CD4-positive, alpha-beta memory T cell (primary cell): ENCODE data around the gene LRCH3. TPM values are rescaled to one million over a fixed set of nuclear protein-coding genes. Genes with fewer than 3 reads are reported as not detected.

ENCODE experiments used
- CTCF ChIA-PET: fragments of 350-600 bp; sonication (Branson Sonifier 250); formaldehyde crosslinking; loops from one replicate; lab custom pipeline; 2021; ENCODE audit warnings: inconsistent platforms; ENCODE audit not compliant: partially characterized antibody; lab: Charles Lee
- POLR2A ChIA-PET: fragments of 350-600 bp; sonication (Branson Sonifier 250); formaldehyde crosslinking; loops from one replicate; lab custom pipeline; 2021; ENCODE audit not compliant: partially characterized antibody; lab: Charles Lee
- DNase-seq, 5 donors: peaks; one replicate each; pipeline versions ENCODE4 v3.0.0 to v3.0.0-alpha.2; 2020 to 2022; ENCODE audit warnings: mixed read lengths in 1 of 5
- H3K27ac ChIP-seq: one replicate; pipeline ENCODE4 v1.7.0; 2013; ENCODE audit warnings: low read depth, low read length
- H3K27me3 ChIP-seq: 2 replicates; pipeline ENCODE4 v1.7.0; 2013; ENCODE audit warnings: mild to moderate bottlenecking, low read length, moderate library complexity; ENCODE audit not compliant: insufficient read depth
- H3K36me3 ChIP-seq: 2 replicates; pipeline ENCODE4 v1.7.0; 2013; ENCODE audit warnings: mild to moderate bottlenecking, low read length, moderate library complexity; ENCODE audit not compliant: insufficient read depth
- H3K4me1 ChIP-seq: 2 replicates; pipeline ENCODE4 v1.7.0; 2013; ENCODE audit warnings: mild to moderate bottlenecking, low read length, moderate library complexity; ENCODE audit not compliant: insufficient read depth
- H3K4me3 ChIP-seq, 2 donors: one replicate each; pipeline ENCODE4 v1.7.0; 2013; ENCODE audit warnings: low read length in 2 of 2, mild to moderate bottlenecking in 1 of 2
- H3K9me3 ChIP-seq, 2 donors: one replicate each; pipeline ENCODE4 v1.7.0; 2013; ENCODE audit warnings: low read length in 2 of 2, control low read depth in 1 of 2; ENCODE audit not compliant: control insufficient read depth in 1 of 2
- H3K27ac Mint-ChIP-seq, 7 donors: one replicate each; pipeline ENCODE4 v1.8.0; 2020 to 2021; ENCODE audit warnings: mixed read lengths in 7 of 7, mild to moderate bottlenecking in 6 of 7, inconsistent platforms in 3 of 7, moderate library complexity in 3 of 7
- H3K27me3 Mint-ChIP-seq, 2 donors: one replicate each; pipeline ENCODE4 v1.8.0; 2020 to 2021; ENCODE audit warnings: mixed read lengths in 2 of 2
- H3K36me3 Mint-ChIP-seq, 2 donors: one replicate each; pipeline ENCODE4 v1.8.0; 2020 to 2021; ENCODE audit warnings: mixed read lengths in 2 of 2, inconsistent platforms in 1 of 2, mild to moderate bottlenecking in 1 of 2
- H3K4me1 Mint-ChIP-seq, 4 donors: one replicate each; pipeline ENCODE4 v1.8.0; 2020 to 2021; ENCODE audit warnings: mixed read lengths in 4 of 4, mild to moderate bottlenecking in 1 of 4
- H3K4me3 Mint-ChIP-seq, 8 donors: one replicate each; pipeline ENCODE4 v1.8.0; 2020 to 2021; ENCODE audit warnings: mixed read lengths in 8 of 8, mild to moderate bottlenecking in 7 of 8, moderate library complexity in 6 of 8, inconsistent platforms in 3 of 8
- H3K9me3 Mint-ChIP-seq, 8 donors: one replicate each; pipeline ENCODE4 v1.8.0; 2020 to 2021; ENCODE audit warnings: mixed read lengths in 8 of 8, mild to moderate bottlenecking in 5 of 8, inconsistent platforms in 3 of 8, moderate library complexity in 1 of 8
- intact Hi-C: fragments of 100-400 bp; cut with micrococcal nuclease; formaldehyde crosslinking; loops from one replicate; pipeline ENCODE4 v1.15.1; 2023
- polyA plus RNA-seq, 2 donors: library from polyadenylated mRNA; unstranded; fragments of 300-500 nt; fragmentation: Illumina TruSeq; gene quantifications; one replicate each; pipeline ENCODE4 v1.2.3, GENCODE V29; 2021
- total RNA-seq, 2 experiments: library from RNA; stranded (reverse); gene quantifications; one replicate each; pipeline ENCODE4 v1.2.3, GENCODE V29; 2021

LRCH3 gene
- total and polyA plus RNA-seq, 4 experiments from 2014 or later: 7.4 to 87.7 (median 48.7) TPM

DNA sequence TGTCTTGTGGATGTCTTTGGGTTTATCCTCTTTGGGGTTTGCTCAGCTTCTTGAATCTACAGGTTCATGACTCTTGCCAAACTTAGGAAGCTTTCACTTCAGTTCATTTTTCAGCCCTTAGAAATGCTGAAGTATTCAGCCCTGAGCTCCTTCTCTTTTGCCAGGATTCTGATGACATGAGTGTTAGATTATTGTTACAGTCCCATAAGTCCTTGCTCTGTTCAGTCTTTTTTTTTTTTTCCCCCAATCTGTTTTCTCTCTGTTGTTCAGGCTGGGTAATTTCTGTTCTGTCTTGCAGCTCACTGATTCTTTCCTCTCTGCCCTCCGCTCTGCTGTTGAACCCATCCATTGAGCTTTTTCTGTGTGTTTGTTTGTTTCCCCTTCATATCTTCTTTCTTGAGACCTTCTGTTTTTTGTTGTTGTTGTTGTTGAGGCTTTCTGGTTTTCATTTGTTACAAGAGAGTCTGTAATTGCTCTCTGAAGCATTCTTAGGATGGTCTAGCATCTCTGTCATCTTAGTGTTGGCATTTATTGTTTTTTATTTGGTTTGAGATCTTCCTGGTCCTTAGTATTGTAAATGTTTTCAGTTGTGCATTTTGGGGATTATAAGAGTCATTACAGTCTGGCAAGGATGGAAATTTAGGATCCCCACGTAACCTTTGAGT, 18.4 kb downstream of the LRCH3 start:
- Mint-ChIP-seq H3K27me3 (no peaks in the 10 kb centered on the region), H3K36me3 (peaks cover 4 to 11% of the 10 kb centered on the region in 2 donors), H3K4me1 (peaks cover 32 to 49% (median 41%) of the 10 kb centered on the region in 4 donors), H3K4me3 (peak overlapping the region in 1 of 8 donors; percentile 6), H3K27ac (peak overlapping the region in 6 of 7 donors; percentile 31 to 74 (median 62)), H3K9me3 (no peaks in the 10 kb centered on the region)
- Histone ChIP-seq H3K9me3 (no peaks in the 10 kb centered on the region), H3K36me3 (no peaks in the 10 kb centered on the region), H3K27me3 (no peaks in the 10 kb centered on the region), H3K27ac (no peak overlapping the region), H3K4me3 (no peak overlapping the region), H3K4me1 (peaks cover 18% of the 10 kb centered on the region)
- ChIA-PET CTCF (interaction anchor here (1.0 to 1.7 kb wide), 4 partner anchors 10 to 20 kb away, joined by 3 to 5 read pairs (median 4); partner anchors contain the start of gene LRCH3), POLR2A (interaction anchor here (0.6 kb wide), 1 partner anchor 39 kb away, joined by 3 read pairs; no protein-coding TSS in a partner anchor)
- intact Hi-C loops: no loop called here
- DNase-seq: no peak

DNA sequence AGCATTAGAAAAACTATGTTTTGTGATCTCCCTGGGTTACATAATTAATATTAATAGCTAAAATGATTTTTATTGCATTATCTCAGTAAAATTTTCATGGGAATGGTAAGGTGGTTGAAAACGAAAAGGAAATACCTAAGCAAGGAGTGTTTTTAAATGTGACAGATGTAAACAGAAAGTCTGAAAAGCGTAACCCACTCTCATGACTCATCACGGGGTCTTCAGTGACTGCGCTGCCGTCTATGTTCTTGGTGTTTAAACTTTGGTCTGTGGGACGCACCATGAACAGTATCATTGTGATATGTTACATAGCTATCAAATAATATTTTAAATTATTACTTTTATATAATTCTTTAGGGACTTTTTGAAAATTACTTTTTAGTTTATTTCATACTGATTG, 19.8 kb downstream of the LRCH3 start:
- H3K4me3 ChIP-seq: no peak overlapping the region

GRCh38 chr3:197811343-197811742, 20.3 kb downstream of the LRCH3 start:
- H3K27ac Mint-ChIP-seq: no peak overlapping the region
- no peak for DNase-seq
- H3K4me3 Mint-ChIP-seq: no peak overlapping the region
- H3K27me3 ChIP-seq: no peaks in the 10 kb centered on the region
- H3K36me3 Mint-ChIP-seq: peaks cover 2 to 9% of the 10 kb centered on the region in 2 donors
- H3K36me3 ChIP-seq: no peaks in the 10 kb centered on the region
- H3K9me3 Mint-ChIP-seq: no peaks in the 10 kb centered on the region
- peaks cover 34 to 47% (median 40%) of the 10 kb centered on the region in 4 donors for H3K4me1 Mint-ChIP-seq
- no peaks in the 10 kb centered on the region for H3K9me3 ChIP-seq
- CTCF ChIA-PET: no interaction called here
- no peak overlapping the region for H3K27ac ChIP-seq
- intact Hi-C loops: no loop called here
- peaks cover 18% of the 10 kb centered on the region for H3K4me1 ChIP-seq
- no peaks in the 10 kb centered on the region for H3K27me3 Mint-ChIP-seq
- POLR2A ChIA-PET: no interaction called here
- no peak overlapping the region for H3K4me3 ChIP-seq

More for the DNA sequence above, 19.8 kb downstream of the LRCH3 start:
- no peaks in the 10 kb centered on the region for H3K36me3 ChIP-seq
- Mint-ChIP-seq H3K4me1 (peaks cover 34 to 50% (median 43%) of the 10 kb centered on the region in 4 donors), H3K36me3 (peaks cover 4 to 12% of the 10 kb centered on the region in 2 donors), H3K27ac (no peak overlapping the region), H3K9me3 (no peaks in the 10 kb centered on the region), H3K4me3 (no peak overlapping the region), H3K27me3 (no peaks in the 10 kb centered on the region)
- no peaks in the 10 kb centered on the region for H3K27me3 ChIP-seq
- no peak for DNase-seq
- POLR2A ChIA-PET: no interaction called here
- intact Hi-C loops: no loop called here
- CTCF ChIA-PET: interaction anchor here (1.3 to 1.7 kb wide), 2 partner anchors 8 to 21 kb away, joined by 4 to 5 read pairs; no protein-coding TSS in a partner anchor
- H3K27ac ChIP-seq: no peak overlapping the region
- H3K9me3 ChIP-seq: no peaks in the 10 kb centered on the region
- peaks cover 18% of the 10 kb centered on the region for H3K4me1 ChIP-seq

DNA sequence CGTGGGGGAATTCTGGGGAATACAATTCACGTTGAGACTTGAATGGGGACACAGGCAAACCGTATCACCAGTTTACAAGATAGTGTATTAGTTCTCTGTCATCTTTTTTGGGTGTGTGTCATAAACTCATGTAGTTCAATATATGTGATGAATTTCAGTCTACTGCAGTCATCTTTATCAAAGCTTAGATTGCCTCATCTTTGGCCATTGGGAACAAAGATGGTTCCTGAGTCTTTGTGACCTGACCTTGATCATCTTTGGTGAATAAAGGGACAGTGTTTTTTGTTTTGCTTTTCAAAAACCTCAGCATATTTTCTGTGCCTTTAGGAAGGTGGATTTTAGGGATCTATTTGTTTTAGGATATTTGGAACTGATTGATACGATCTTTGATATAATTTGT, 23.3 kb downstream of the LRCH3 start:
- Mint-ChIP-seq H3K4me1 (peaks cover 20 to 25% (median 22%) of the 10 kb centered on the region in 4 donors), H3K27ac (no peak overlapping the region), H3K4me3 (no peak overlapping the region), H3K27me3 (no peaks in the 10 kb centered on the region), H3K9me3 (no peaks in the 10 kb centered on the region), H3K36me3 (peaks cover 10 to 12% of the 10 kb centered on the region in 2 donors)
- Histone ChIP-seq H3K27ac (no peak overlapping the region), H3K4me3 (no peak overlapping the region), H3K9me3 (no peaks in the 10 kb centered on the region), H3K36me3 (no peaks in the 10 kb centered on the region), H3K27me3 (no peaks in the 10 kb centered on the region), H3K4me1 (peaks cover 4% of the 10 kb centered on the region)
- intact Hi-C loops: no loop called here
- no peak for DNase-seq
- ChIA-PET POLR2A (no interaction called here), CTCF (no interaction called here)

DNA sequence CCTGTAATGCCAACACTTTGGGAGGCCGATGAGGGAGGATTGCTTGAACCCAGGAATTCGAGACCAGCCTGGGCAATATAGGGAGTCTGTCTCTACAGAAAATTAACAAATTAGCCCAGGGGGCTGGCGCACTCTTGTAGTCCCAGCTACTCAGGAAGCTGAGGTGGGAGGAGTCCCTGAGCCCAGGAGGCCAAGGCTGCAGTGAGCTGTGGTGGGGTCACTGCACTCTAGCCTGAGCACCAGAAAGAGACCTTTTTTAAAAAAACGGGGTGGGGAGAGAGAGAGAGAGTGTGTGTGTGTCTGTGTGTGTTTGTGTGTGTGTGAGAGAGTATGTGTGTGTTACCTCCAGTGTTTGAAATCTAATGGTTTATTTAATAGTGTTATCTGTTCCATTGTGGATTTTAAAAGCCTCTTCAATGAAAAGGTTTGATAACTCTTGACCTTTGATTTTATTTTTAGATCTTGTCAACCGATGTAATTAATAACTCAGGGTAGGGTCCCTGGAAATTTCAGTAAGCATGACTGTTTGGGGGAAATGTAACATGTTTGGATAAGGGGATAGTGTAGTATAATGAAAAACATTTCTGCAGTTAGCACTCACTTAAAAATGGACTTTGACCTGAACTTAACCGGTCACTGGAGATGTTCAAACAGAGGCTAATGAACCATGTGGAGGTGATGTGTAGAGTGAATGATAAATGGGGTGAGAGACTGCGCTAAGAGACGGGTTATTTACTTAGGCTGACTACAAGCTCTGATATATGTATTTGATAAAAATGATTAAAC, 29.7 kb downstream of the LRCH3 start:
- H3K4me1 Mint-ChIP-seq: peaks cover 0 to 8% (median 1%) of the 10 kb centered on the region in 4 donors
- DNase-seq: no peak
- Histone ChIP-seq H3K36me3 (peaks cover 9% of the 10 kb centered on the region), H3K27ac (no peak overlapping the region), H3K27me3 (no peaks in the 10 kb centered on the region), H3K9me3 (no peaks in the 10 kb centered on the region), H3K4me1 (no peaks in the 10 kb centered on the region), H3K4me3 (no peak overlapping the region)
- H3K27ac Mint-ChIP-seq: peak overlapping the region in 5 of 7 donors; percentile 32 to 86 (median 68)
- no peaks in the 10 kb centered on the region for H3K9me3 Mint-ChIP-seq
- no peak overlapping the region for H3K4me3 Mint-ChIP-seq
- intact Hi-C loops: no loop called here
- H3K27me3 Mint-ChIP-seq: no peaks in the 10 kb centered on the region
- ChIA-PET POLR2A (interaction anchor here (1.0 to 1.3 kb wide), 2 partner anchors 27 to 29 kb away, joined by 3 read pairs; no protein-coding TSS in a partner anchor), CTCF (no interaction called here)
- peaks cover 28 to 44% of the 10 kb centered on the region in 2 donors for H3K36me3 Mint-ChIP-seq

DNA sequence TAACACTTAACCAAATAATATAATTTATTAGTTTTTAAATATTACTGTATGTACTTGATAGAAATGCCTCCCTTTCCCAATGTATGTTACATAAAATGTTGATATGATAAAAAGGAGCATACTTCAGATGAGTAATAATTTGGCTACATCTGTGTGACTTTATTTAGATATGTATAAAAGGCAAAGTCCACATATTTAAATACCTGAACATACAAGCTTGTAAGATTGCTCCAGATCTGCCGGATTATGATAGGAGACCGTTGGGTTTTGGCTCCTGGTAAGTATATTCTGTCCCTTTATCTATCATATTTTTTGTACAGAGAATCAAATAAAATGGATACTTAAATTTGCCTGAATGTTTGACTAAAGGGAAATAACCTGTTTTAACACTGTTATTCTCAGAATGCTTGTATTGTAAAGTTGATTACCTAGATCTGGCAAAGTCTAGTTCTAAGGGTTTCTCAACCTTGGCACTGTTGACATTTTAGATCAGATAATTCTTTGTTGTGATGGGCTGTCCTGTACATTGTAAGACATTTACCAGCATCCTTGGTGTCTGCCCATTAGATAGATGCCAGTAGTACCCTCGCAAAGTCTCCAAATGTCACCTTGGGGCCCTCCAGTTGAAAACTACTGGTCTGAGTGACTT, 38.5 kb downstream of the LRCH3 start:
- POLR2A ChIA-PET: no interaction called here
- intact Hi-C loops: no loop called here
- Mint-ChIP-seq H3K27me3 (no peaks in the 10 kb centered on the region), H3K27ac (no peak overlapping the region), H3K9me3 (no peaks in the 10 kb centered on the region), H3K36me3 (peaks cover 54 to 57% of the 10 kb centered on the region in 2 donors), H3K4me3 (no peak overlapping the region), H3K4me1 (peaks cover 0 to 4% (median 4%) of the 10 kb centered on the region in 4 donors)
- Histone ChIP-seq H3K27me3 (no peaks in the 10 kb centered on the region), H3K9me3 (no peaks in the 10 kb centered on the region), H3K4me3 (no peak overlapping the region), H3K36me3 (peaks cover 30% of the 10 kb centered on the region), H3K27ac (no peak overlapping the region), H3K4me1 (no peaks in the 10 kb centered on the region)
- no peak for DNase-seq
- CTCF ChIA-PET: no interaction called here
